Nephron progenitor cell (in vitro differentiated cells): Measurements from ENCODE around the gene MAPK12.

ENCODE experiments used
- DNase-seq: peaks from one replicate; pipeline ENCODE4 v3.0.0; 2021
- H3K27ac Mint-ChIP-seq: 2 replicates; pipeline ENCODE4 v1.8.0; 2021; ENCODE audit warnings: mild to moderate bottlenecking, moderate library complexity, mixed read lengths
- H3K27me3 Mint-ChIP-seq: 2 replicates; pipeline ENCODE4 v1.8.0; 2021; ENCODE audit warnings: mild to moderate bottlenecking, low read depth, mixed read lengths; ENCODE audit not compliant: poor library complexity
- H3K36me3 Mint-ChIP-seq: 2 replicates; pipeline ENCODE4 v1.8.0; 2021; ENCODE audit warnings: low read depth, mixed read lengths
- H3K4me1 Mint-ChIP-seq: 2 replicates; pipeline ENCODE4 v1.8.0; 2021; ENCODE audit warnings: mixed read lengths
- H3K4me3 Mint-ChIP-seq: 2 replicates; pipeline ENCODE4 v1.8.0; 2021; ENCODE audit warnings: mild to moderate bottlenecking, moderate library complexity, mixed read lengths
- H3K9me3 Mint-ChIP-seq: 2 replicates; pipeline ENCODE4 v1.8.0; 2021; ENCODE audit warnings: mild to moderate bottlenecking, moderate library complexity, mixed read lengths
- TF ChIP-seq, protein P1 (sequence below): fragments of 200-600 bp; sonication (generic); IDR thresholded peaks from 2 replicates; pipeline ENCODE4 v1.5.0; 2021; ENCODE audit warnings: antibody characterized with exemption

The MAPK12 gene

DNA sequence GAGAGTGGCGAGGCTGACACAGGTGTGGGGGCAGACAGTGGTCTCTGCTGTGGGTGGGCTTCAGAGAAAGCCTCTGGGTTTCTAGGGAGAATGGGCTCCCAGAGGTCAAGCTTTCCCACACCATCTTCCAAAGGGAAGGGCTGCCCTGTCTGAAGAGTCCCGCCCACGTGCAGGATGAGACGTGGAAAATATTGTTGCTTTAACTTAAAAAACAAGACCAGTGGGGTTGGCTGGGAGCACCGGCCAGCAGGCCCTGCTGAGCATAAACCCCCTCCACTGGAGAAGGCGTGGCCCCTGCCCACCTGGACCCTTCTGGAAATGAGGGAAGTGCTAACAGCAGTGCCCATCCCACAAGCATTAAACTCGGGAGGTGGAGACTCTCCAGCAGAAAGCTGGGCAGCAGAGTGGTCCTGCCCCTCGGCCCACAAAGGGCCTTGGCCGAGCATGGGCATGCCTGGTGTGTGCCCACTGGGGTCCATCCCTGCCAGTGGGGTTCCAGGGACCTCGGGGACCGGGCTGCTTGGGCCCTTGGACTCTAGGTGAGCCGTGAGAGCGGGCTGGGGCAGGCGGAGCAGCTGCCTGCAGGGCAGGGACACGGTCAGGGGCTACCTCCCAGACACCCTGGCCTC lies 45.3 kb downstream of the MAPK12 start:
- Mint-ChIP-seq H3K9me3 (no peaks in the 10 kb centered on the region), H3K36me3 (peaks cover 50% of the 10 kb centered on the region), H3K4me3 (no peak overlapping the region), H3K27ac (no peak overlapping the region), H3K27me3 (no peaks in the 10 kb centered on the region), H3K4me1 (no peaks in the 10 kb centered on the region)
- no peak for DNase-seq
- TF ChIP-seq, protein P1, sequence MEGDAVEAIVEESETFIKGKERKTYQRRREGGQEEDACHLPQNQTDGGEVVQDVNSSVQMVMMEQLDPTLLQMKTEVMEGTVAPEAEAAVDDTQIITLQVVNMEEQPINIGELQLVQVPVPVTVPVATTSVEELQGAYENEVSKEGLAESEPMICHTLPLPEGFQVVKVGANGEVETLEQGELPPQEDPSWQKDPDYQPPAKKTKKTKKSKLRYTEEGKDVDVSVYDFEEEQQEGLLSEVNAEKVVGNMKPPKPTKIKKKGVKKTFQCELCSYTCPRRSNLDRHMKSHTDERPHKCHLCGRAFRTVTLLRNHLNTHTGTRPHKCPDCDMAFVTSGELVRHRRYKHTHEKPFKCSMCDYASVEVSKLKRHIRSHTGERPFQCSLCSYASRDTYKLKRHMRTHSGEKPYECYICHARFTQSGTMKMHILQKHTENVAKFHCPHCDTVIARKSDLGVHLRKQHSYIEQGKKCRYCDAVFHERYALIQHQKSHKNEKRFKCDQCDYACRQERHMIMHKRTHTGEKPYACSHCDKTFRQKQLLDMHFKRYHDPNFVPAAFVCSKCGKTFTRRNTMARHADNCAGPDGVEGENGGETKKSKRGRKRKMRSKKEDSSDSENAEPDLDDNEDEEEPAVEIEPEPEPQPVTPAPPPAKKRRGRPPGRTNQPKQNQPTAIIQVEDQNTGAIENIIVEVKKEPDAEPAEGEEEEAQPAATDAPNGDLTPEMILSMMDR: no peak

DNA sequence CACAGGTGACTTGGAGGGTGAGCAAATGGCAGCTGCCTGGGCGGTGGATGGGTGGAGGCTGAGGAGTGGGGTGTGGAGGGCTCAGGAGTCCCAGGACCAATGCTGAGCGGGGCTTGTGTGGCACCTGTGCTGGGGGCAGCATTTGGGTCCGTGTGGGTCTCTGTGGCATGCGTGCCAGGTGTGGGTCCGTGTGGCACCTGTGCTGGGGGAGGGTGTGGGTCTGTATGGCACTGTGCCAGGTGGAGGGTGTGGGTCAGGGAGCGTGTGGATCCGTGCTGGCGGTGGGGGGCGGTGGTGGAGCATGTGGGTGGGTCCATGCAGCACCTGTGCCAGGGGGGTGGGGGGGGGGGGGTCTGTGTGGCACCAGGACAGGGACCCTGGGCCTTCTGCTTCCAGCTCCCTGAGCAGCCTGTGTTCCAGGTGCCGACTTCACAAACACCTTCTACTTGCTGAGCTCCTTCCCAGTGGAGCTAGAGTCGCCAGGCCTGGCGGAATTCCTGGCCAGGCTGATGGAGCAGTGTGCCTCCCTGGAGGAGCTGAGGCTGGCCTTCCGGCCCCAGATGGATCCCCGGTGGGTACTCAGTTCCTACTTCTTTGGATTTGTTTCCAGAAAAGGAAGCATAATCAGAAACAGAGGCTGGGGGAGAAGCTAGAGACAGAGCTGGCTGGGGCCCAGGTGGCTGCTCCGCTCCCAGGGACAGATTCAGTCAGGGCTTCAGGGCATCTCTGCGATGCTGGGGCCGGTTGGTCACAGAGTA lies 46.0 kb downstream of the MAPK12 start:
- H3K4me3 Mint-ChIP-seq: no peak overlapping the region
- H3K4me1 Mint-ChIP-seq: no peaks in the 10 kb centered on the region
- H3K27me3 Mint-ChIP-seq: no peaks in the 10 kb centered on the region
- no peak for DNase-seq
- H3K36me3 Mint-ChIP-seq: peaks cover 49% of the 10 kb centered on the region
- no peak overlapping the region for H3K27ac Mint-ChIP-seq
- no peaks in the 10 kb centered on the region for H3K9me3 Mint-ChIP-seq
- TF ChIP-seq, protein P1: no peak

DNA sequence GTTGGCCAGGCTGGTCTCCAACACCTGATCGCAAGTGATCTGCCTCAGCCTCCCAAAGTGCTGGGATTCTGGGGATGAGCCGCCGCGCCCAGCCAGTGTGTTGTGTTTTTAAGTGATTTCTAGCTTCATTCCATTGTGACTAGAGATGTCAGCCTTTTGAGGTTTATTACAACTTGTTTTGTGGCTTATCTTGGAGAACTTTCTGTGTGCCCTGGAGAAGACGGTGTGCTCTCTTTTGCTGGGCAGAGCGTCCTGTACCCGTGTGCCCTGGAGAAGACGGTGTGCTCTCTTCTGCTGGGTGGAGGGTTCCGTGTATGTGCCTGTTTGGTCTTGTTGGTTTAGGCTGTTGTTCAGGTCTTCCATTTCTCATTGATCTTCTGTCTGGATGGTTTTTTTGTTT lies 48.2 kb downstream of the MAPK12 start:
- Mint-ChIP-seq H3K4me1 (peaks cover 5% of the 10 kb centered on the region), H3K27ac (peak overlapping the region; percentile 45), H3K9me3 (no peaks in the 10 kb centered on the region), H3K36me3 (peaks cover 51% of the 10 kb centered on the region), H3K4me3 (no peak overlapping the region), H3K27me3 (no peaks in the 10 kb centered on the region)
- no peak for DNase-seq
- TF ChIP-seq, protein P1: no peak

- Mint-ChIP-seq H3K36me3 (peaks cover 54% of the 10 kb centered on the region), H3K4me3 (no peak overlapping the region), H3K4me1 (peaks cover 10% of the 10 kb centered on the region), H3K27ac (no peak overlapping the region), H3K9me3 (no peaks in the 10 kb centered on the region), H3K27me3 (no peaks in the 10 kb centered on the region)
- TF ChIP-seq, protein P1: no peak
- DNase-seq: no peak
Observed at GRCh38 chr22:50211147-50211546, 50.3 kb downstream of the MAPK12 start.

GRCh38 chr22:50210378-50211139 lies 50.9 kb downstream of the MAPK12 start:
- DNase-seq: no peak
- Mint-ChIP-seq H3K27ac (no peak overlapping the region), H3K4me3 (no peak overlapping the region), H3K4me1 (peaks cover 11% of the 10 kb centered on the region), H3K9me3 (no peaks in the 10 kb centered on the region), H3K36me3 (peaks cover 50% of the 10 kb centered on the region), H3K27me3 (no peaks in the 10 kb centered on the region)
- TF ChIP-seq, protein P1: no peak
